SU-DHL-6 (cell line): ENCODE data around the gene TENM4.

Experiments
- H2AFZ ChIP-seq: fragments of 200-600 bp; sonication (generic); 2 replicates; pipeline ENCODE4 v1.6.1; 2014; ENCODE audit warnings: low read depth, mild to moderate bottlenecking, moderate library complexity, mixed read lengths, antibody characterized with exemption, low read length; ENCODE audit not compliant: severe bottlenecking
- H3F3A ChIP-seq: fragments of 200-600 bp; shearing (Covaris generic); 2 replicates; pipeline ENCODE4 v1.6.0; 2016; ENCODE audit warnings: antibody characterized with exemption, mild to moderate bottlenecking; ENCODE audit not compliant: insufficient read depth
- H3K27ac ChIP-seq: fragments of 200-600 bp; sonication (generic); 2 replicates; pipeline ENCODE4 v1.5.1; 2016; ENCODE audit warnings: low read depth, mild to moderate bottlenecking, low read length, moderate library complexity, mixed read lengths
- H3K27me3 ChIP-seq: fragments of 200-600 bp; sonication (generic), shearing (Covaris generic); 2 replicates; pipeline ENCODE4 v1.6.0; 2014; ENCODE audit warnings: mild to moderate bottlenecking, low read length
- H3K36me3 ChIP-seq: fragments of 200-600 bp; sonication (generic); 2 replicates; pipeline ENCODE4 v1.6.1; 2014; ENCODE audit warnings: mild to moderate bottlenecking, low read length, mixed read lengths
- H3K4me2 ChIP-seq: fragments of 300-600, 200-600 bp; shearing (Covaris generic), sonication (generic); 2 replicates; pipeline ENCODE4 v1.6.0; 2014; ENCODE audit warnings: low read length, low read depth, mild to moderate bottlenecking; ENCODE audit not compliant: poor library complexity, severe bottlenecking
- H3K4me3 ChIP-seq: fragments of 200-600 bp; sonication (generic); 2 replicates; pipeline ENCODE4 v1.5.1; 2014; ENCODE audit warnings: antibody characterized with exemption, low read length, mild to moderate bottlenecking, mixed read lengths; ENCODE audit not compliant: insufficient read depth, poor library complexity, severe bottlenecking
- H3K79me2 ChIP-seq: fragments of 200-600 bp; sonication (generic); 2 replicates; pipeline ENCODE4 v1.6.1; 2014; ENCODE audit warnings: mild to moderate bottlenecking, low read length, moderate library complexity; ENCODE audit not compliant: insufficient read depth
- H3K9ac ChIP-seq: fragments of 200-600 bp; sonication (generic); 2 replicates; pipeline ENCODE4 v1.7.0; 2014; ENCODE audit warnings: mild to moderate bottlenecking, low read length
- H3K9me2 ChIP-seq: fragments of 200-600 bp; sonication (generic); replicated peaks from 2 replicates; pipeline ENCODE4 v1.6.1; 2014; ENCODE audit warnings: low read length; ENCODE audit not compliant: insufficient read depth
- H3K9me3 ChIP-seq: fragments of 200-600 bp; sonication (generic); 2 replicates; pipeline ENCODE4 v1.6.1; 2014; ENCODE audit warnings: low read length, mixed read lengths; ENCODE audit not compliant: insufficient read depth
- H4K20me1 ChIP-seq: fragments of 200-600 bp; sonication (generic); 2 replicates; pipeline ENCODE4 v1.6.1; 2014; ENCODE audit warnings: low read depth, mild to moderate bottlenecking, antibody characterized with exemption, low read length, moderate library complexity, mixed read lengths
- CTCF ChIP-seq: fragments of 200-600 bp; sonication (generic); IDR thresholded peaks from one replicate; pipeline ENCODE4 v1.5.1; 2017; ENCODE audit warnings: antibody characterized with exemption, mild to moderate bottlenecking, low read length, moderate library complexity; ENCODE audit not compliant: insufficient read depth, poor library complexity, severe bottlenecking
- EZH2phosphoT487 ChIP-seq: fragments of 200-600 bp; sonication (generic), shearing (Covaris generic); conservative IDR thresholded peaks from 2 replicates; pipeline ENCODE4 v1.6.1; 2018; ENCODE audit warnings: mild to moderate bottlenecking, antibody characterized with exemption, low read length, moderate library complexity, mixed read lengths

Gene TENM4

GRCh38 chr11:78782725-78783124 lies 658.1 kb downstream of the TENM4 start:
- Histone ChIP-seq H3K9me3 (no peaks in the 10 kb centered on the region), H3K79me2 (no peaks in the 10 kb centered on the region), H3F3A (no peaks in the 10 kb centered on the region), H4K20me1 (no peaks in the 10 kb centered on the region), H3K4me3 (no peak overlapping the region), H3K27me3 (no peaks in the 10 kb centered on the region), H3K27ac (no peak overlapping the region), H3K4me2 (no peak overlapping the region), H3K9ac (no peak overlapping the region), H3K36me3 (no peaks in the 10 kb centered on the region), H3K9me2 (no peaks in the 10 kb centered on the region), H2AFZ (no peak overlapping the region)
- TF ChIP-seq EZH2phosphoT487 (no peak), CTCF (no peak)

GRCh38 chr11:78780889-78781288 lies 659.9 kb downstream of the TENM4 start:
- H3K27ac ChIP-seq, result no peak overlapping the region
- no peaks in the 10 kb centered on the region for H3K27me3 ChIP-seq
- H3F3A ChIP-seq, result no peaks in the 10 kb centered on the region
- H3K4me2 ChIP-seq, result no peak overlapping the region
- no peaks in the 10 kb centered on the region for H4K20me1 ChIP-seq
- H3K4me3 ChIP-seq, result no peak overlapping the region
- no peaks in the 10 kb centered on the region for H3K9me3 ChIP-seq
- H3K79me2 ChIP-seq, result no peaks in the 10 kb centered on the region
- no peaks in the 10 kb centered on the region for H3K36me3 ChIP-seq
- H2AFZ ChIP-seq, result no peak overlapping the region
- H3K9ac ChIP-seq, result no peak overlapping the region
- TF ChIP-seq EZH2phosphoT487, result no peak
- TF ChIP-seq CTCF, result no peak
- H3K9me2 ChIP-seq, result no peaks in the 10 kb centered on the region

DNA sequence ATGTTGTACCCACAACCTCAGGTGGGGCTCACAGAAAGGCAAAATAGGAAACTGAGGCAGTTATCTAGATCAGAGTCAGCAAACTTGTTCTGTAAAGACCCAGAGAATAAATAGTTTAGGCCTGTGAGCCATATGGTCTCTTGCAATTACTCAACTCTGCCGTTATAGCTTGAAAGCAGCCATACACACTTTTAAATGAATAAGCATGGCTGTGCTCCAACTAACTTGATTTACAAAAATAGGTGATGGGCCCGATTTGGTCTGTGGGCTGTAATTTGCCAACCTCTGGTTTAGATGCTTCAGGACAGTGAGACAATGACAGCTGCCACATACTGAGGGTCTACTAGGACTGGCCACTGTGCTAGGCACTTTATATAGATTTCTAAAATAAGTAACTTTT lies 667.3 kb downstream of the TENM4 start:
- no peaks in the 10 kb centered on the region for H3K9me3 ChIP-seq
- H3K79me2 ChIP-seq, result no peaks in the 10 kb centered on the region
- no peaks in the 10 kb centered on the region for H3K27me3 ChIP-seq
- no peak overlapping the region for H3K4me2 ChIP-seq
- H3K27ac ChIP-seq, result no peak overlapping the region
- TF ChIP-seq EZH2phosphoT487, result no peak
- no peak for TF ChIP-seq CTCF
- no peaks in the 10 kb centered on the region for H3F3A ChIP-seq
- no peak overlapping the region for H2AFZ ChIP-seq
- H4K20me1 ChIP-seq, result no peaks in the 10 kb centered on the region
- no peaks in the 10 kb centered on the region for H3K9me2 ChIP-seq
- no peaks in the 10 kb centered on the region for H3K36me3 ChIP-seq
- no peak overlapping the region for H3K9ac ChIP-seq
- no peak overlapping the region for H3K4me3 ChIP-seq

GRCh38 chr11:78773077-78773476 lies 667.8 kb downstream of the TENM4 start:
- Histone ChIP-seq H3K4me2 (no peak overlapping the region), H3K27ac (no peak overlapping the region), H3K36me3 (no peaks in the 10 kb centered on the region), H3F3A (no peaks in the 10 kb centered on the region), H3K9me2 (no peaks in the 10 kb centered on the region), H3K79me2 (no peaks in the 10 kb centered on the region), H2AFZ (no peak overlapping the region), H3K9ac (no peak overlapping the region), H3K27me3 (no peaks in the 10 kb centered on the region), H3K4me3 (no peak overlapping the region), H3K9me3 (no peaks in the 10 kb centered on the region), H4K20me1 (no peaks in the 10 kb centered on the region)
- no peak for TF ChIP-seq EZH2phosphoT487
- no peak for TF ChIP-seq CTCF
